ENCODE measurements around the gene NUDT4.
"Not testable (repeated sequence)": the region's sequence is repeated elsewhere in the genome, so short reads cannot be mapped to it uniquely, and the experiment has no call there.

Gene NUDT4

GRCh38 chr12:93370947-93371346 lies 6.8 kb upstream of the NUDT4 start:
- DNase-seq (ENCODE audit: insufficient read length) (no peak), FAIRE-seq (no peak)
- TF ChIP-seq POLR2AphosphoS5 (IDR thresholded peaks at IDR 0.05; ENCODE audit: low read depth, low read length): no peak
- no peak for TF ChIP-seq TAF1 (IDR thresholded peaks at IDR 0.05; ENCODE audit: borderline replicate concordance, low read depth, low read length)
- TF ChIP-seq POLR2A (IDR thresholded peaks at IDR 0.05; ENCODE audit: low read depth, low read length): no peak

- FAIRE-seq: no peak
- TF ChIP-seq POLR2AphosphoS5 (IDR thresholded peaks at IDR 0.05; ENCODE audit: low read depth, low read length): no peak
- TF ChIP-seq TAF1 (IDR thresholded peaks at IDR 0.05; ENCODE audit: borderline replicate concordance, low read depth, low read length): no peak
- no peak for TF ChIP-seq POLR2A (IDR thresholded peaks at IDR 0.05; ENCODE audit: low read depth, low read length)
Measured at GRCh38 chr12:93373961-93374656, 3.6 kb upstream of the NUDT4 start.

GRCh38 chr12:93375906-93376305 lies 1.8 kb upstream of the NUDT4 start:
- DNase-seq (ENCODE audit: insufficient read length) (no peak), FAIRE-seq (no peak)
- TF ChIP-seq TAF1 (IDR thresholded peaks at IDR 0.05; ENCODE audit: borderline replicate concordance, low read depth, low read length): no peak
- TF ChIP-seq POLR2A (IDR thresholded peaks at IDR 0.05; ENCODE audit: low read depth, low read length): no peak
- no peak for TF ChIP-seq POLR2AphosphoS5 (IDR thresholded peaks at IDR 0.05; ENCODE audit: low read depth, low read length)

More at GRCh38 chr12:93373961-93374656, 3.6 kb upstream of the NUDT4 start:
- no peak for DNase-seq (ENCODE audit: insufficient read length)

- FAIRE-seq (peak; percentile 5), DNase-seq (ENCODE audit: insufficient read length) (no peak)
- TF ChIP-seq POLR2A (IDR thresholded peaks at IDR 0.05; ENCODE audit: low read depth, low read length): no peak
- TF ChIP-seq TAF1 (IDR thresholded peaks at IDR 0.05; ENCODE audit: borderline replicate concordance, low read depth, low read length): no peak
- no peak for TF ChIP-seq POLR2AphosphoS5 (IDR thresholded peaks at IDR 0.05; ENCODE audit: low read depth, low read length)
Measured at GRCh38 chr12:93376436-93377251, 1.1 kb upstream of the NUDT4 start.

GRCh38 chr12:93378196-93378997 lies 672 bp downstream of the NUDT4 start:
- peak; percentile 36; the same call in 1 of the 2 replicates for TF ChIP-seq POLR2AphosphoS5 (IDR thresholded peaks at IDR 0.05; ENCODE audit: low read depth, low read length)
- TF ChIP-seq POLR2A (IDR thresholded peaks at IDR 0.05; ENCODE audit: low read depth, low read length): peak; percentile 64
- DNase-seq (ENCODE audit: insufficient read length): peak; percentile 48
- FAIRE-seq: not testable (repeated sequence)

- DNase-seq (ENCODE audit: insufficient read length) (no peak), FAIRE-seq (no peak)
- TF ChIP-seq TAF1 (IDR thresholded peaks at IDR 0.05; ENCODE audit: borderline replicate concordance, low read depth, low read length) (no peak), POLR2AphosphoS5 (IDR thresholded peaks at IDR 0.05; ENCODE audit: low read depth, low read length) (no peak), POLR2A (IDR thresholded peaks at IDR 0.05; ENCODE audit: low read depth, low read length) (no peak)
Measured at GRCh38 chr12:93378998-93379325, 1.2 kb downstream of the NUDT4 start.

GRCh38 chr12:93379326-93379980 lies 1.7 kb downstream of the NUDT4 start:
- no peak for FAIRE-seq

GRCh38 chr12:93379981-93380361 lies 2.2 kb downstream of the NUDT4 start:
- DNase-seq (ENCODE audit: insufficient read length) (no peak), FAIRE-seq (no peak)
- TF ChIP-seq TAF1 (IDR thresholded peaks at IDR 0.05; ENCODE audit: borderline replicate concordance, low read depth, low read length): no peak
- no peak for TF ChIP-seq POLR2A (IDR thresholded peaks at IDR 0.05; ENCODE audit: low read depth, low read length)
- TF ChIP-seq POLR2AphosphoS5 (IDR thresholded peaks at IDR 0.05; ENCODE audit: low read depth, low read length): no peak

More at GRCh38 chr12:93379326-93379980, 1.7 kb downstream of the NUDT4 start:
- no peak for TF ChIP-seq POLR2A (IDR thresholded peaks at IDR 0.05; ENCODE audit: low read depth, low read length)
- TF ChIP-seq POLR2AphosphoS5 (IDR thresholded peaks at IDR 0.05; ENCODE audit: low read depth, low read length): no peak
- no peak for TF ChIP-seq TAF1 (IDR thresholded peaks at IDR 0.05; ENCODE audit: borderline replicate concordance, low read depth, low read length)
- no peak for DNase-seq (ENCODE audit: insufficient read length)

GRCh38 chr12:93380480-93381121 lies 2.9 kb downstream of the NUDT4 start:
- FAIRE-seq (no peak), DNase-seq (ENCODE audit: insufficient read length) (no peak)
- TF ChIP-seq POLR2AphosphoS5 (IDR thresholded peaks at IDR 0.05; ENCODE audit: low read depth, low read length) (no peak), TAF1 (IDR thresholded peaks at IDR 0.05; ENCODE audit: borderline replicate concordance, low read depth, low read length) (no peak)

- no peak for FAIRE-seq
- DNase-seq (ENCODE audit: insufficient read length): no peak
- TF ChIP-seq TAF1 (IDR thresholded peaks at IDR 0.05; ENCODE audit: borderline replicate concordance, low read depth, low read length): no peak
- TF ChIP-seq POLR2AphosphoS5 (IDR thresholded peaks at IDR 0.05; ENCODE audit: low read depth, low read length): no peak
- no peak for TF ChIP-seq POLR2A (IDR thresholded peaks at IDR 0.05; ENCODE audit: low read depth, low read length)
Measured at GRCh38 chr12:93381161-93381975, 3.6 kb downstream of the NUDT4 start.

- FAIRE-seq; DNase-seq (ENCODE audit: insufficient read length): not testable (repeated sequence)
Measured at GRCh38 chr12:93381976-93382437, 4.3 kb downstream of the NUDT4 start.

Data from GM12892 (cell line).